HG02588 (cell line): ENCODE results near the gene PKD1.
"Not testable (repeated sequence)": the region's sequence is repeated elsewhere in the genome, so short reads cannot be mapped to it uniquely, and the experiment has no call there.

Experiments
- ATAC-seq: cut with Tn5 transposase; IDR thresholded peaks from one replicate; pipeline ENCODE4 v1.9.1; 2021; ENCODE audit warnings: mild to moderate bottlenecking, moderate library complexity; ENCODE audit not compliant: unreplicated experiment

The PKD1 gene

DNA sequence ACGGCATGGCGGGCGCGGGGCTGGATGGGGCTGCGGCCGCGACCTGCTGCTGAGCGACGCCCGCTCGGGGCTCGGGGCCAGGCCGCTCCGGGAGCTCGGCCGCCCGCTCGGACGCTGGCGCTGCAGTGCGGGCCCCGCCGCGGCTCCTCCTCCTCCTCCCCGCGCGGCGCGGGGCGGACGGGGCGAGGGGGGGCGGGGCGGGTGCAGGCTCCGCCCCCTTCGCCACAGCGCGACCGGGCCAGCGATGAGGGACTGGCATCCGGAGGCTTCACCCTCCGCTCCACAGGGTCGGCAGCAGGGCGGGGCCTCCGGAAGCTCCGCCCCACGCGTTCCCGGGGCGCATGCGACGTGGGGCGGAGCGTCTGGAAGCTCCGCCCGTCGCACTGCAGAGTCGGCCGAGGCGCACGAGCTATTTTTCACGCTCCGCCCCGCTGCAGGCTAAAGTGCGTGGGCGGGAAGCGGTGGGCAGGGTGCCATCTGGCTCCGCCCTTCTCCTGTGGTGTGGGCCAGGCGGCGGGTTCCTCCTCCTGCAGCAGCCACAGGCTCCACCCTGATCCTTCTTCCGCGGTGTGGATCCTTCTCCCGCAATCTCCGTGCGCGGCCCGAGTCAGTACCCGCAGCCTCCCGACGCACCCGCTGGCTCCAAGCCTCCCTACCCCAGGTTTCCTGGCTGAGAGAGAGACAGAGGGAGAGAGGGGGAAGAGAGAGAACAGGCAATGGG lies at the start of gene PKD1:
Gene PKD1, minus strand, starts transcription at position 129 of the 721 bp plus-strand sequence. CDS start 209 bp downstream, outside the sequence.
- ATAC-seq: not testable (repeated sequence)

DNA sequence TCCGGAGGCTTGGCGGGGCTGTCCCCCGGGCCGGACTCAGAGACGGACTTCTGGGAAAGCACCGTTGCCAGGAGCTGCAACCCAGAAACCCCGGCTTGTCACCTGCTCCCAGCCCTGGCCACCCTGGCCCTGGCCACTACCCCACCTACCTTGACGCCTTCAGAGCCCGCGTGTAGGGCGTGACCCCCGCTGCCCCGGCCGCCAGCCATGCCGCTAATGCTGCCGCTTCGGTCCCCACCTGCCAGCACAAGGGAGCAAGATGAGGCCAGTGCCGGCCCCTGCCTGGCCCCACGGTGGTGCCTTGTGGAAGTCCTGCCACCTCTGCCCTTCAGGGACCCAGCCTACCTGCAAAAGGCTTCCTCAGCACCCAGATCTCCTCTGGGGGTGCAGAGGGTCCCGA lies 49.3 kb upstream of the PKD1 start:
- no peak for ATAC-seq

DNA sequence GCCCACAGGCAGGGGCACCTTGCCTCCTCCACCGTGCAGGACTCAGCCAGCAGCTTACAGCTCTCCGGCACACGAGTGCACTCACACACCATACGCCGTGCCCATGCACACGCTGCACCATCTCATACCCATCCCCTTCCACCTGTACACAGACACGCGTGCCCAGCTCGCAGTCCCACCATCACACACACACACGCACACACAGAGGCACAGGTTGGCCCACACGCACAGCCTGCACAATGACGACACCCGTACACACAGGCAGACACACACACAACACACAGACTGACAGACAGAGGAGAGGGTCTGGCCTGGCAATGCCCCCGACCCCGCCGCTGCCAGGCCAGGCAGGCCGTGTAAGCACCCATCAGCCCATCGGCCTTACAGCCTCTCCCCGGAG lies 48.6 kb upstream of the PKD1 start:
- no peak for ATAC-seq

DNA sequence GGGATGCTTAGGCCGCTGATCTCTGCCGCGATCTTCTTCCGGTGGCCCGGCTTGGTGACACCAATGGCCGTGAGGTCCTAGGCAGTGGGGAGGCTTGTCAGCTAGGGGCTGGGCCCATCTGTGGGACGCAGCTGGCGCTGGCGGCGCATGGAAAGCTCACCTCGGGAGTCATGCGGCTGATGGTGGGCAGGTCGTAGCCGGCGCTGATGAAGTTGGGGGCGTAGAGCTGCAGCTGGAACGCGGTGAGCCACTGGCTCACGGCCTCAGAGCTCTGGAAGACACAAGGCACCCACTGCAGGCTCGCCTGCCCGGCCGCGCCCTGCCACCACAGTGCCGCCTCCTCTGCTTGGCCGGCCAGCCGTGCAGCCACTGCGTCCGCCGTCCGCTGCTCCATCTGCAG lies 48.0 kb upstream of the PKD1 start:
- no peak for ATAC-seq

DNA sequence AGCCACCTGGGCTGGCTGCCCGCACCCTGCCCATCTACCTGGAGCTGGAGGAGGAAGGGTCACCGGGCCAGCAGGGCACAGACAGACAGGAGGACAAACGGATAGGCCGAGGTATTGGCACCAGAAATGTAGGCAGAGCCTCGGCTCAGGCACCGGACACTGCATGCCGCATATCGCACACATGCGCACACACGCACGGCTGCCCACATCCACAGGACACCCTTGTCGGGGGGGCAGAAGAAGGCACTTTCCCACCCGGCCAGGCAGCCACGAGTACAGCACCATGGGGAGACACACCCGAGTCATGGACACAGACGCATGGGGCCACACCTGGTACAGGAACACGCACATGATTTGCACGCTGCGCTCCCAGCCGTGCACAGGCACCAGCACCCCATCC lies 46.3 kb upstream of the PKD1 start:
- ATAC-seq: no peak

DNA sequence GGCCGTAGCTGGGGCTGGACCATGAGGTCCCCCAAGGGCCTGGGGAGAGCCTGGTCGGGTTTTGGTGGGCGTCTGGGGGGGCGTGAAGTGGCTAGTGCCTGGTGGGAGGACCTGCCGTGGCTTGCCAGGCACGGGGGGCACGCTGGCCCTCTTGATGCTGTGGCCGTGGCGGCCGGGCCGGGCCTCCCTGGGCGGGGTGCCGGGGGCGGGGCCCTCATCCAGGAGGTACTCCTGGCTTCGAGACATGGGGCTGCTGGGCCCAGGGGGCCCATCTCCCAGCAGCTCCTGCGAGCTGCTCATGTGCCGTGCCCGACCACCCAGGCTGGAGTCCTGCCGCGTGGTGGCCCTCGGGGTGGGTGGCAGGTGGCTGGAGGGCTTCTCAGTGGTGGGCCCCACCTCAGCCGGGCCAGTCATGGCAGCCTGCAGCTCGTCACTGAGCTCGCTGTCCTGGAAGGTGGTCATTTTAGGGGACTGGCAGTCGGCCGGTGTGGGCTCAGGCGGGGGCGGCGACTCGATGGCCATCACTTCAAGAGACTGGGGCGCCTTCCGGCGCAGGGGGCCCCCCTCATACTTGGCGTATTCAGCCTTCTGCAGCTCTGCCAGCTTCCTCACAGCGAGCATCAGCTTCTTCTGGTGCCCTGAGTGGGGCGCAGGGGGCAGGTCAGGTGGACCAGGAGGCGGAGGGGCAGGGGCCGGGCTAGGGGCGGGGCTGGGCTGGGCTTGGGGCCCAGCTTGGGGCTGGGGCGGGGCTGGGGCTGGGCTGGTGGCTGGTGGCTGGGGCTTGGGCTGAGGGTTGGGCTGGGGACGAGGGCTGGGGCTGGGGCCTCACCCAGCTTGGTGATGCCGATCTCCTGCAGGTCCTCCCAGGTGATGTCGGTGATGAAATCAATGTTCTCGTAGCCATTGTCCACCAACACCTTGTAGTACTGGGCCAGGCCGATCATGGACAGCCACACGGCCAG lies 45.5 kb upstream of the PKD1 start:
- ATAC-seq: no peak

DNA sequence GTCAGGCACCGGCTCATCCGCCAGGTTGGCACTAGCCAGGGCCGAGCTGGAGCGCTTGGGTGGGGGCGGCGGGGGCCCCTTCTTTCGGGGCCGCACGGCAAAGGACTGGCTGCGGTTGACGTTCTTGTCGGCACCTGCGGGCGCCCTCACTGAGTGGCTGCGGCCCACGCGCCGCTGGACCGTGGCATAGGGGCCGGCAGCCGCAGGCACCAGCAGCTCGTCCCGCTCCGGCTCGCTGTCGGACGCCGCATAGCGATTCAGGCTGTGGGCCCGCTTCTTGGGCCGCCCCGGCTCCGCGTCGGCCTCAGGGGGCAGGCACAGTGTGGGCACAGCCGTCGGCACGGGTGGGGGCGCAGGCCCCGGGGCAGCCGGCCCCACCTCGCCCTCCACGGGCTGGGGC lies 44.8 kb upstream of the PKD1 start:
- no peak for ATAC-seq

DNA sequence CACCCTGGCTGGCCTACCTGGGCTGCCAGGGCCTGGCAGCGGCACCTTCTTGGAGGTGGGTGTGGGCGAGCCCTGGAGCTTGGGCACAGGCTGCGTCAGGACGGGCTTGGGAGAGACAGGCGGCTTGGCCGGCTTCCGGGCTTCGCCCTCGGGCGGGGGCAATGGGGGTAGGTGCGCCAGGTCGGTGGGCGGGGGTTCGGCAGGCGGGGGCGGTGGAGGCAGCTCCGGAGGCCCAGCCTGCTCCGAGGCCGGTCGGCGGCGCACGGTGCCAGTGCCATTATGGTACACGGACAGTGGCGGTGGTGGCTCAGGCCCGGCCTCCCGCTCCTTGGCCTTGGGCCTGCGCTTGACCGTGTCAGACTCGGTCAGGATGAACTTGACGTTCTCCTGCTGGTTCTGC lies 43.9 kb upstream of the PKD1 start:
- ATAC-seq: no peak

DNA sequence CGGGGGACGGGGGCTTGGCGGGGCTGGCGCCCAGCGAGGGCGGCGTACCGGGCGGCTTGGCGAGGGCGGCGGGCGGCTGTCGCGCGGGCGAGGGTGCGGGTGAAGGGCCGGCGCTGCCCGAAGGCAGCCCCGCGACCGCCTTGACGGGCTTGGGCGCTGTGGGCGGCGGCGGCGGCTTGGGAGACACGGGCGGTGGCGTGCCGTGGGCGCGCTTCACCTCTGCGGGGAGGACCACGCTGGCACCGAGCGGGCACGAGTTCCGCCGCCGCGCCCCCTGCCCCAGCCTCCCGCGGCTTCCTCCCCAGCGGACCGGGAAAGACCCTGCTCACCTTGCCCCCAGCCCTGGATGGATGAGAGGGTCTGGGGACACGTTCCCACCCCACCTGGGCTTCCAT lies 43.4 kb upstream of the PKD1 start:
- no peak for ATAC-seq

DNA sequence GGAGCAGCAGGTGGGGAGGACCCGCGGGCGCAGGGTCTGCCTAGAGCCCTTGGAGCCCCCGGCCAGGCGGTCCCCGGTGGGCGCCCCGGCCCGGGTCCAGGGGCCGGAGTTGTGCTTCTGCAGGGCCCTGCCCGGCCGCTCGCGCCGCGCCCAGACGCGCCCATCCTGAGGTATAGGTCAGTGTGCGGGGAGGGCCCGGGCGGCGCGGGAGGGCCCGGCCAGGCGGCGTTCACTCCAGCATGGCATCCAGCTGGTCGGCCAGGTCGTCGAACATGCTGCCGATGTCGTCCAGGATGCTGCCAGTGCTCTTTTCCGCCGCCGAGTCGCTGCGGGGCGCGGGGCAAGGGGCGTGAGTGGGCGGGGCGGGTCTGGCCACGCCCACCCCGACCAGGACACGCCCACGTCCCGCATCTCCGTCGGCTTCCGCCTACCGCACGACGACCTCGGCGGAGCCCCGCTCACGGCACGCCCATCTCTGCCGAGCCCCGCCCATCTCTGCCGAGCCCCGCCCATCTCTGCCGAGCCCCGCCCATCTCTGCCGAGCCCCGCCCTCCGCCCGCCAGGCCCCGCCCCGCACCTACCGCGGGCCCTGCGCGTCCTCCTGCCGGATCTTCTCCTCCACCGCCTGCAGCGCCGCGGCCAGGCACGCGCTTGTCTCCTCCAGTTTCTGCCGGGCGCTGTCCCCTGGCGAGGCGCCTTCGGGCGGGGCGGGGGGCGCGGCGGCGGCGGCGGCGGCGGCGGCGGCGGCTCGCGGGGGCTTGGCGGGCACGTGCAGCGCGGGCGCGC lies 42.8 kb upstream of the PKD1 start:
- no peak for ATAC-seq

DNA sequence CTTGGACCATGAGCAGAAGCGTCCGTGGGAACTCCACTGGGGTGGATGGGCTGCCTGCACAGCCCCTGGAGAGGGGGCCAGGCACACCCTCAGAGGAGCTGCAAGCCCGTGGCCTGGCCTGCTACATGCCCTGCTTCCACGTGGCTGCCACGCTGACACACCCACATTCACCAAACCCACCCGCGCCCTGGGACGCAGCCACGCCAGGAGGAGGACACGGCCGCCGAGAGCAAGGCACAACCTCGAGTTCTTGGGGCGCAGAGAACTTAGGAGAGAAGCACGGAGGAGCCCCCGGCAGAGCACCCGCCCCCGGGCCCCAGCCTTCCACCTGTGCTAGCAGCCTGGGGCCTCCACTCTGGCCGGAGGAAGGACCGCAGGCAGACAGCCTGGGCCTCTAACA lies 41.9 kb upstream of the PKD1 start:
- no peak for ATAC-seq

DNA sequence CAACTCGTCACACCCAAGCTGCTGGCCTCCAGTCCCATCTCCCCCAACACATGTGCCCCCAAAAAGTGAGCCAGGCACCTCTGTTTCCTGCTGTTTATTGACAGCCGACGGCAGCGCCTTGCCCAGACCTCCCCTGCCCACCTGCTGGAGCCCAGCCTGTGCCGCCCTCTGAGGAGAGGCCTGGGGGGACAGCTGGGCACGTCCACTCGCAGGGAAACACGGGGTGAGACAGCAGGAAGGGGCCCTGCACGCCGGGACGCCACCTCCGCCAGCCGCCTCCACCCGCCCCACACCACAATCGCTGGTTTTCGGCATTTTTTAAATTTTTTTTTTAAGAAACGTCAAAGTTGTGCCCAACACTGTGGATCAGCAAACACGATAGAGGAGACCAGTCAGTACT lies 41.4 kb upstream of the PKD1 start:
- ATAC-seq: no peak

DNA sequence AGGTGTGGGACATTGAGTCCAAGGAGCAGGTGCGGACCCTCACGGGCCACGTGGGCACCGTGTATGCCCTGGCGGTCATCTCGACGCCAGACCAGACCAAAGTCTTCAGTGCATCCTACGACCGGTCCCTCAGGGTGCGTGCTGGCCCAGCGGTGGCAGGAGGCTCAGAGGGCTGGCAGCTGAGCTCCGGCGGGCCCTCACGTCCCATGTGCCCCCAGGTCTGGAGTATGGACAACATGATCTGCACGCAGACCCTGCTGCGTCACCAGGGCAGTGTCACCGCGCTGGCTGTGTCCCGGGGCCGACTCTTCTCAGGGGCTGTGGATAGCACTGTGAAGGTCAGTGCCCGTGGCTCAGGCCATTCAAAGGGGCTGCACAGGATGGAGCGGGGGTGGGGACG lies 40.3 kb upstream of the PKD1 start:
- no peak for ATAC-seq

DNA sequence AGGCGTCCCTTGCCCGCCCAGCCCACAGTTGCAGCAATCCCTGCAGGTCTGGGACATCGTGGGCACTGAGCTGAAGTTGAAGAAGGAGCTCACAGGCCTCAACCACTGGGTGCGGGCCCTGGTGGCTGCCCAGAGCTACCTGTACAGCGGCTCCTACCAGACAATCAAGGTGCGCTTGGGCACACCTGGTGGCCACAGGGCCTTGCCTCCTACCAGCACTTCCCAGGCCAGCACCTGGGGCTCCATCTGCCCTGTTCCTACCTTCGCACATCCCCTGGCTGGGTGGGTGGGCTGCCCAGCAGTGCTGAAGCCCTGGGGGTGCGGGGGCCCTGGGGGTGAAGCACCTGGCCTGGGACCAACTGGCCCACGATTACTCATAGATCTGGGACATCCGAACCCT lies 39.8 kb upstream of the PKD1 start:
- no peak for ATAC-seq

DNA sequence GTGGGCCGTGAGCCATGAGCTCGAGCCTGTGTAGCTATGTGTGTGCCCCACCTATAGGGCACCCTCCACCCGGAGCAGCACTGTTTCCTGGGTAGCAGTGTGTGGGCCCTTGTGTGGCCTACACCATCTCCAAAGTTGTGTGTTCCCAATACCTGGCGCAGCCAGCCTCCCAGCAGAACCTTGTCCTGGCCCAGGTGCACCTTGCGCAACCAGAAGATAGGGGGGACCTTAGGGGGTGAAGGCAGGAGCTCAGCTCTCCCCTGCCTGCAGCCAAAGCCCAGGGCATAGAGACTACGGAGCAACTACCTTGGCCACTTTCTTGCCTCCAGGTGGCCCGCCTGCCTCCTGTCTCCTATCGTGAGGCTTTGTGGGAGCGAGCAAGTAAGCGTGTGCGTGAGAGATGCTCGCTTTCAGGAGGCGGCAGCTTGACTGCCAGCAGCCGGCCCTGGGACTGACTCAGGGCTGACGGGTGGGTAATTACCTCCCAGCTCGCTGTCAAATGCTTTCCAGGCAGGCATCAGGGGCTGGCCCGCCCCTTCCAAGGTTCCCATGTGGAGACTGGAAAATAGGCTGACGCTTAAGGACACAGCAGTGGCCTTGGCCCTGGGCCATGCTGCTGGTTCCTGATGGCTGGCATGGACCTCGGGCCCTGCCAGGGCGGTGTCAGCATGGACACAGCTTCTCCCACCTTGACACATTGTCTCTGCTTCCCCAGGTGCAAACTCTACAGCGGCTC lies 38.9 kb upstream of the PKD1 start:
- ATAC-seq: no peak

DNA sequence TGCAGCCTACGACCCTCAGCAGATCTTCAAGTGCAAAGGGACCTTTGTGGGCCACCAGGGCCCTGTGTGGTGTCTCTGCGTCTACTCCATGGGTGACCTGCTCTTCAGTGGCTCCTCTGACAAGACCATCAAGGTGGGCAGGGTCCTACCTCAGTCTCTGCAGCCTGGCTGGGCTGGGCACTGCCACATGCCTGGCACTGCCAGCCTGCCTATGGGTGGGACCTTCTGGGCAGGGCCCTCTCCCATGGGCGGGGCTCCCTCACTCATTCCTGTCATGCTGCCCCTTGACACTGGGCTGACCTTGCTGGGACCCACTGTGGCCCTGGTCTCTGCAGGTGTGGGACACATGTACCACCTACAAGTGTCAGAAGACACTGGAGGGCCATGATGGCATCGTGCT lies 38.2 kb upstream of the PKD1 start:
- ATAC-seq: no peak

DNA sequence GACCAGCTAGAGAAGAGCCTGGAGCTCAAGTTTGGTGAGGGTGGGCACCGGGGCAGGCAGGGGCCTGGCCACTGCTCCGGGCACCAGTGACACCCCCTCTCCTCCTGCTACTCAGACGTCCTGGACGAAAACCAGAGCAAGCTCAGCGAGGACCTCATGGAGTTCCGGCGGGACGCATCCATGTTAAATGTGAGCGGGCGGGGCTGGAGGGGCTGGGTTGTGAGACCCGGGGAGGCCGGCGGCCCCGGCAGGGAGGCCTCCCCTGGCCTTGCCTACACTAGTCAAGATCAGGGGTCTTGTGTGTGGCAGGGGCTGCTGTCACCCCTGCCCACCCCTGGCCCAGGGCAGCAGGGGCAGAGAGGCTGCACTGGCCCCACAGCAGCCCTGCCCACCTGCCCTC lies 37.7 kb upstream of the PKD1 start:
- no peak for ATAC-seq

DNA sequence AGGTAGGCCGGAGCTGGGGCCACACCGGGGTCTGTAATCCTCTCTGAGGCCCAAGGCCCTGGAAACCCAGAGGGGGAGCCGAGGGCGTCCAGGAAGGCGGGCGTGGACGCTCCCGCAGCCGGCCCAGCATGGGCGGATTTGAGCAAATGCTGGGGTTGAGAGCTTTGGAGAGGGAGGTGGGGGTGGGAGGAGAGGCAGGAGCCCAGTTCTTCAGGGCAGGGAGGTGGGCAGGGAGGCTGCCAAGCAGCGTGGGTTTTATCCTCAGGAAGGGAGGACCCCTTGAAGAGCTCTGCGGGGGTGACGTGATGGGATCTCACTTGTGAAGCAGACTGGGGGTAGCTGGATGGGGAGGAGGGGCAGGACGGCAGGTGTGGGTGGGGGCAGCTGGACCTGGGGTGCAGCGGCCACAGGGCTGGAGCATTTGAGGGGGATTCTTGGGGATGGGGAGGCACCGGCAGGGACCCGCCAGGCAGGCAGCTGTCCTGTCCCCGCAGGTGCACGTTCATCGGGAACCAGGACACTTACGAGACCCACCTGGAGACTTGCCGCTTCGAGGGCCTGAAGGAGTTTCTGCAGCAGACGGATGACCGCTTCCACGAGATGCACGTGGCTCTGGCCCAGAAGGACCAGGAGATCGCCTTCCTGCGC lies 37.1 kb upstream of the PKD1 start:
- no peak for ATAC-seq

DNA sequence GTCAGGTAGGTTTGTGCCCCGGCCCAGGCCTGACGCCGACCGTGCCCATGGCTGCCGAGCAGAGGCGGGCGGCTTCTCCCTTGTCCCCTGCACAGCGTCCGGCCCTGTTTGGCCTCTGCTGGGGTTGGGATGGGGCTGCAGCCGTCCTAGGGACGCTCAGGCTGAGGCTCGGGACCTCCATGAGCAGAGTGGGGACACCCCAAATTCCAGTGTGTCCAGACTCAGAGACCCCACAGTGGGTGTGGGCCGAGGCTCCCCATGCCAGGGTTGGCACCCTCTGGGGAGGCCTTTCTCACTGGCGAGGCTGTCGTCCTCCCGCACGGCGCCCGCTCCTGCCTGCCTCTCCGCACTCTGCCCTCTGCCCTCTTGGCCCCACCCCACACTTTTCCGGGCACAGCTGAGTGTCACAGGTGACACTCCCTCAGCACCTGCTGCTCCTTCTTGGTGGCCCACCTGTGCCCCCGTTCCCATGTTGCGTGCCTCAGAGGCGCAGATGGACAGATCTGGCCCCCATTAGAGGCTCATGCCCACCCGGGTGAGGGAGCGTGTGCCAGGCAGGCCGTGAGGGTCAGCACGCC lies 36.0 kb upstream of the PKD1 start:
- ATAC-seq: no peak
